GM19395 (cell line): ENCODE data around the gene MRC2.
A peak's percentile ranks its signal among the peaks of the same experiment; 100 is the strongest.
"Not testable (repeated sequence)": the region's sequence is repeated elsewhere in the genome, so short reads cannot be mapped to it uniquely, and the experiment has no call there.

ENCODE experiments used
- ATAC-seq: cut with Tn5 transposase; IDR thresholded peaks from one replicate; pipeline ENCODE4 v1.9.1; 2021; ENCODE audit warnings: mild to moderate bottlenecking, moderate library complexity; ENCODE audit not compliant: unreplicated experiment

Gene MRC2

GRCh38 chr17:62627219-62627903 is at the start of gene MRC2:
Gene MRC2 (plus strand): TSS chr17:62627670. CDS start chr17:62627803, 133 bp downstream.
- ATAC-seq, result no peak

- no peak for ATAC-seq
Measured at GRCh38 chr17:62578757-62579487, 48.5 kb upstream of the MRC2 start.

GRCh38 chr17:62580947-62581346 is 46.5 kb upstream of the MRC2 start:
- no peak for ATAC-seq

GRCh38 chr17:62581764-62582163 is 45.7 kb upstream of the MRC2 start:
- ATAC-seq, result no peak

GRCh38 chr17:62587554-62587953 is 39.9 kb upstream of the MRC2 start:
- ATAC-seq, result no peak

GRCh38 chr17:62588109-62588508 is 39.4 kb upstream of the MRC2 start:
- no peak for ATAC-seq

- ATAC-seq, result no peak
Measured at GRCh38 chr17:62591333-62591732, 36.1 kb upstream of the MRC2 start.

- not testable (repeated sequence) for ATAC-seq
Measured at GRCh38 chr17:62591822-62592221, 35.6 kb upstream of the MRC2 start.

- no peak for ATAC-seq
Measured at GRCh38 chr17:62592341-62593099, 35.0 kb upstream of the MRC2 start.

GRCh38 chr17:62595484-62595883 is 32.0 kb upstream of the MRC2 start:
- no peak for ATAC-seq

GRCh38 chr17:62596662-62597061 is 30.8 kb upstream of the MRC2 start:
- no peak for ATAC-seq

GRCh38 chr17:62597150-62597549 is 30.3 kb upstream of the MRC2 start:
- no peak for ATAC-seq

GRCh38 chr17:62597920-62598319 is 29.6 kb upstream of the MRC2 start:
- no peak for ATAC-seq

GRCh38 chr17:62599964-62600657 is 27.4 kb upstream of the MRC2 start:
- no peak for ATAC-seq

GRCh38 chr17:62600805-62601204 is 26.7 kb upstream of the MRC2 start:
- ATAC-seq, result no peak

GRCh38 chr17:62601471-62601870 is 26.0 kb upstream of the MRC2 start:
- no peak for ATAC-seq

- ATAC-seq, result not testable (repeated sequence)
Measured at GRCh38 chr17:62603783-62604182, 23.7 kb upstream of the MRC2 start.

GRCh38 chr17:62605588-62605987 is 21.9 kb upstream of the MRC2 start:
- no peak for ATAC-seq

GRCh38 chr17:62611292-62611691 is 16.2 kb upstream of the MRC2 start:
- ATAC-seq, result peak; percentile 85

- ATAC-seq, result peak; percentile 45
Measured at GRCh38 chr17:62611728-62612127, 15.7 kb upstream of the MRC2 start.

GRCh38 chr17:62612289-62612688 is 15.2 kb upstream of the MRC2 start:
- not testable (repeated sequence) for ATAC-seq
